ENCODE results near the gene ARPIN.
"Not testable (repeated sequence)": the region's sequence is repeated elsewhere in the genome, so short reads cannot be mapped to it uniquely, and the experiment has no call there.

Gene ARPIN

GRCh38 chr15:89875741-89876140 is 37.0 kb downstream of the ARPIN start:
- no peak for DNase-seq

DNA sequence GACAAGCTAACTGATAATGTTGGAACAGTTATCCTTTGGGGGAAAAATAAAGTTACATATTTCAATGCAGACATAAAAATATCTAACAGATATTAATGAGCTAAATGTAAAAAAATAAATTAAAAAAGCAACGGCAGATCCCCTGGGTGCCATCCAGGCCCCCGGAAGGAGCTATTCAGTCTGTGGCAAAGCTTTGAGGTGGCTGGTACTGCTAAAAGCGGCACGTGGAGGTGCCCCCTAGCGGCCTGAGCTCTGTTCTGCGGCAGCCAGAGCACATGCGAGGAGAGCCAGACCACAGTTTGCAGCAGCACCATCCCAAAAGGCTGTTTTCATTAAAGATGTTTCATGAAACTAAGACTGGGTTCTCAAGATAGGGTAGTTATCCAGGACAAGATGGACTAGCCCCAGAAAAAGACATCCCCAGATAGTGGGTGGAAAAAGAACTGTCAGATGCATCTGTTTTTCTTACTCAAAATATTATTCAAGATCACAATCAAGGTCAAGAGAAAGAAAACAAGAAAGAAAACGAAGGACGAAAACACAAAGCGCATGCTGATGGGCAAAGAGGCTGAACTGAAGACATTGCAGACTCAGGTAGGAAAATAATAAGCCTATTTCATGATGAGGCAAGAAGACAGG is 37.7 kb downstream of the ARPIN start:
- peak; percentile 36 to 69 for DNase-seq

- no peak for DNase-seq
Observed at GRCh38 chr15:89870688-89871288, 42.0 kb downstream of the ARPIN start.

GRCh38 chr15:89870006-89870405 is 42.7 kb downstream of the ARPIN start:
- no peak for DNase-seq

GRCh38 chr15:89869490-89869889 is 43.3 kb downstream of the ARPIN start:
- DNase-seq = not testable (repeated sequence)

DNA sequence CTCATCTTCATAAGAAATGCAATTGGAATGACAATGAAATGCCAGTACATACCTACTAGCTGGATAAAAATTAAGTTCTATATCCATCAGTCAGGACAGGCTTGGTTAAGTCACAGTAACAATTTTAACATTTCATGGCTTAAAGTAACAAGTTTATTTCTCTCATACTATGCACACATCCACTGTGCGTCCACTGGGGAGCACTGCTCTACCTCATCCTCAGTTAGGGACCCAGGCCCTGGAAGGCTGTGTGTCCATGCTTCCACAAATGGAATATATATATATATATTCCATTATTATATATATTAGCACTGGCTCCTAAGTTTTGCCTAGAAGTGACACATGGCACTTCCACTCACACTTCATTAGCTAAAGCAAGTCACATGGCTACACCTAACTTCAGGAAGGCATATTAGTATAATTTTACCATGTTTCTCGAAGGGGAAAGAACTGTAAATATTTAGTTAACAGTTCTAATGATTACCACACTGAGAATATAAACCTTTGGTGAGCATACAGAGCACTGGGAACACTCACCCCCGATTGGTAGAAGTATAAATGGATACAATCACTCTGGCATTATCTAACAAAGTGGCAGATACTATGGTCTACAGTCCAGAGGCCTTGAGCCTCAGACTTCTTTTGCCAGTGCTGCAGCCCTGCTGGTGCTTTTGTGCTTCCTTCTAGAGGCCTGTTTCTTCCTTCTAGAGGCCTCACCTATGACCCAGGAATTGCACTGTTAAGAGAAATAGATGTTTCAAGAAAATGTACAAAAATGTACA is 47.6 kb downstream of the ARPIN start:
- DNase-seq = no peak

DNA sequence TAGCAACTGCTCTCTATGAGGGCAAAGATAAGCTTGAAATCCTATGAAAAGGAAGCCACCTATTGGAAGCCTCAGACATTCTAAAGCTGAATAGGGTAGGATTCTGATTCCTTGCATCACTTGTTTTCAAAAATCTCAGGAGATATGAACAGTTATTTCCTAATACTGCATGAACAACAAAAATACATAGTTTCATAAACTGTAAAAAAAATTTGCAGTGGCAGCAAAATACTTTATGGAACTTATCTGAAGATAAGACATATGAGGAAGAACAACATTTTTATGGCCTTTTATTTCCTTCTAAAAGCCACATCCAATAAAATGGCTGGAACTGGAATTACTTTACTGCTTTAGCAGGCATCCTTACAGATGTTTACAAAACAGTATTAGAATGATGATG is 48.8 kb downstream of the ARPIN start:
- no peak for DNase-seq

DNA sequence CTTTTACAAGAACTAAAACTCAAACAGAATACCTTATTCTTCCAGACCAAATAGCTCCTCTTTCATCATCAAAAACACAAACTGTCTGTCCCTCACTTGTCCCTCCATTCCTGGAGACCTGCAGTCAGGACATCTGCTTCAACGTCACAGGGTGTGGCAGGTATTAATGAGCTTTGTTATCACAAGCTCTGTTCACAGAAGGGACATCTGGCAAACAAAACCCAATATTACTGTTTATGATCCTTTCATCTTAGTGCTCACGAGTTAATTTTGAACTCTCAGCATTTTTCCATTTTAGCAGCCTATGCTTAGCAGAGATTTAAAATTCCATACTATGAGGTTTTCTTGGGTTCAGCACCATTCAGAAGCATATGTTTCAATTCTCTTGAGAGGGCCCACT is 51.9 kb downstream of the ARPIN start:
- no peak for DNase-seq

DNA sequence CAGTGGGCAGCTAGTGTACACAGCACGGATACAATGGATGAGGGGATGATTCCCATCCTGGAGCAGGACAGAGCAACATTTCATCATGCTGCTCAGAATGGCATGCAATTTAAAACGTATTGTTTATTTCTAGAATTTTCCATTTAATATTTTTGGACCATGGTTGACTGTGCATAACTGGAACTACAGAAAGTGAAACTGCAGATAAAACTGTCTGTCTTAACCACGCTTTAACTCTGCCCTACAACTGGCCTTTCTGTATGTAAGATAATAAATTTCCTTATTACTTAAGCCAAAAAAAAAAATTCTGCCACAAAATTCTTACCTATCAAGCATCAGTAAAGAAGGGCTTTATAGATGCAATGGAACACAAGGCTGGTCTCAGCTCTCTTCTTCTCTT is 52.3 kb downstream of the ARPIN start:
- DNase-seq = no peak

GRCh38 chr15:89858661-89859458 is 53.9 kb downstream of the ARPIN start:
- DNase-seq = no peak

- no peak for DNase-seq
Observed at GRCh38 chr15:89857673-89858072, 55.1 kb downstream of the ARPIN start.

GRCh38 chr15:89855948-89856347 is 56.8 kb downstream of the ARPIN start:
- DNase-seq = no peak

- DNase-seq = not testable (repeated sequence)
Observed at GRCh38 chr15:89854863-89855262, 57.9 kb downstream of the ARPIN start.

GRCh38 chr15:89852342-89852995 is 60.3 kb downstream of the ARPIN start:
- DNase-seq = no peak

- no peak for DNase-seq
Observed at GRCh38 chr15:89851673-89852341, 60.9 kb downstream of the ARPIN start.

DNA sequence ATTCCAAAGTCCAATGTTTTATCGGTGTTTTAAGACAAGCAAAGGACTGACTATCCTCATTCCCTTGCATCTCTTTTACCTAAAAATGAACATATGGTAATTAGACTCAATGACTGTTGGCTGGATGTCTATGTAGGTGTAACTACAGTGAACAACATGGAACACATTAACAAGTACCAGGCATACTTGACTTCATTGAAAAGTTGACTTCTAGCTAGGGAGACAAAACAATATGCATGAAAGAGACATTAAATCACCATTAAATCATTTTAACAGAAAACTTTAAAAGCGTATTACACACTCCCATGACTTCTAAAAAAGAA is 63.8 kb downstream of the ARPIN start:
- no peak for DNase-seq

DNA sequence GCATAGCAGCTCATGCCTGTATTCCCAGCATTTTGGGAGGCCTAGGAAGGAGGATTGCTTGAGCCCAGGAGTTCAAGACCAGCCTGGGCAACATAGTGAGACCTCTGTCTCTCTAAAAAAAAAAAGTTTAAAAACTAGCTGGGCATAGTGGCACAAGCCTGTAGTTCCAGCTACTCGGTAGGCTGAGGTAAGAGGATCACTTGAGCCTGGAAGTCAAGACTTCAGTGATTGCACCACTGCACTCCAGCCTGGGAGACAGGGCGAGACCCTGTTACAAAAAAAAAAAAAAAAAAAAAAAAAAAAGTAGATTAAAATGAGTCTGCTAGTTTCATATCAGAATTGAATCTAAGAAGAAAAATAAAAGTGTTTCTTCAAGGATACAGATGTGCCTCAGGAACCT is 65.7 kb downstream of the ARPIN start:
- no peak for DNase-seq

- DNase-seq = no peak
Observed at GRCh38 chr15:89845305-89845893, 67.4 kb downstream of the ARPIN start.
